ENCODE measurements around the gene UTY.

GRCh38 chrY:13435206-13435967 is 44.4 kb downstream of the UTY start:
- TF ChIP-seq CREB1 (CRISPR knock-in tag; IDR thresholded peaks at IDR 0.05; ENCODE audit: low read depth) (no peak), POLR2AphosphoS5 (IDR thresholded peaks at IDR 0.05; ENCODE audit: low read depth) (no peak), CTCF (conservative IDR thresholded peaks at IDR 0.05; ENCODE audit: low read depth in 2 of 2) (no peak), REST (IDR thresholded peaks at IDR 0.05; ENCODE audit: unreplicated experiment) (no peak), EZH2 (IDR thresholded peaks at IDR 0.05; ENCODE audit: low read depth, unreplicated experiment) (no peak), JUNB (IDR thresholded peaks at IDR 0.05; ENCODE audit: unreplicated experiment) (no peak), EZH2phosphoT487 (IDR thresholded peaks at IDR 0.05; ENCODE audit: unreplicated experiment) (no peak), NANOG (IDR thresholded peaks at IDR 0.05; ENCODE audit: borderline replicate concordance) (no peak)

All from GM23338 (cell line).